Measurements from ENCODE around the gene SLC2A9. TPM values are rescaled to one million over a fixed set of nuclear protein-coding genes. Genes with fewer than 3 reads are reported as not detected.

The SLC2A9 gene
- total RNA-seq, 2 experiments from 2014 or later, result not detected

DNA sequence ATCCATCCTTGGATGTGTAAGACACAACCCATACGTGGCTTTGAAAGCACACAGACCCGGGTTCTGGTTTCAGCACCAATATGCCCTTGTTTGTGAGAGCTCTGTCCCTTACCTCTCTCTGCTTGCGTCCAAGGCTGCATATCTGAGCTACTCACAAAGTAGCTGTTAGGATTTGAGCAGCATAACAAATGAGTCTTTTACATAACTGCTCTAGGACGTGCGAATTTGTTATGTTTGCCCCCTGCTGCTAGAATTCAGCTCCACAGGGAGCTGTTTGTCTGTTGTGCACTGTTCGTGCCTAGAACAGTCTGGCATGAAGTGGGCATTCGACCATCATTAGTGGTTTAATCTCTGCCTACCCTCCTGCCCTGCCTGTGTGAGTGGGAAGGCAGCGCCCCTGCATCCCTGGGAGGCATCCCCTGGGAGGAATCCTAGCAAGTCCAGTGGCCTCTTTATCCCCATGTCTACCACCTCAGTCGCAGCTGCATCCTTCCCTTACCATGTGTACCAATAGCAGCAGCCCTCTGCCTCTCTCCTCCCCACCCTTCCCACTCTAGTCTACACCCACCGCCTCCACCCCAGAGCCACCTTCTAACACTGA is 42.1 kb downstream of the SLC2A9 start:
- H3K9me3 ChIP-seq (ENCODE audit: low read length), result no peaks in the 10 kb centered on the region
- no peak overlapping the region for H3K4me3 ChIP-seq (ENCODE audit: low read depth, low read length, poor library complexity, severe bottlenecking)
- no TSS peak for BruUV-seq (replicated peaks)
- H2AFZ ChIP-seq (ENCODE audit: low read length), result no peak overlapping the region
- TF ChIP-seq, protein P1, sequence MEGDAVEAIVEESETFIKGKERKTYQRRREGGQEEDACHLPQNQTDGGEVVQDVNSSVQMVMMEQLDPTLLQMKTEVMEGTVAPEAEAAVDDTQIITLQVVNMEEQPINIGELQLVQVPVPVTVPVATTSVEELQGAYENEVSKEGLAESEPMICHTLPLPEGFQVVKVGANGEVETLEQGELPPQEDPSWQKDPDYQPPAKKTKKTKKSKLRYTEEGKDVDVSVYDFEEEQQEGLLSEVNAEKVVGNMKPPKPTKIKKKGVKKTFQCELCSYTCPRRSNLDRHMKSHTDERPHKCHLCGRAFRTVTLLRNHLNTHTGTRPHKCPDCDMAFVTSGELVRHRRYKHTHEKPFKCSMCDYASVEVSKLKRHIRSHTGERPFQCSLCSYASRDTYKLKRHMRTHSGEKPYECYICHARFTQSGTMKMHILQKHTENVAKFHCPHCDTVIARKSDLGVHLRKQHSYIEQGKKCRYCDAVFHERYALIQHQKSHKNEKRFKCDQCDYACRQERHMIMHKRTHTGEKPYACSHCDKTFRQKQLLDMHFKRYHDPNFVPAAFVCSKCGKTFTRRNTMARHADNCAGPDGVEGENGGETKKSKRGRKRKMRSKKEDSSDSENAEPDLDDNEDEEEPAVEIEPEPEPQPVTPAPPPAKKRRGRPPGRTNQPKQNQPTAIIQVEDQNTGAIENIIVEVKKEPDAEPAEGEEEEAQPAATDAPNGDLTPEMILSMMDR (conservative IDR thresholded peaks at IDR 0.05; ENCODE audit: low read length), result no peak
- TF ChIP-seq EZH2phosphoT487 (IDR thresholded peaks at IDR 0.05; ENCODE audit: borderline replicate concordance, low read depth, low read length), result no peak
- ChIA-PET CTCF (ENCODE audit: unreplicated experiment) (no interaction called here), POLR2A (interaction anchor here (0.6 kb wide), 1 partner anchor 812 kb away, joined by 4 read pairs; no protein-coding TSS in a partner anchor)
- H3K4me1 ChIP-seq (ENCODE audit: insufficient read depth, low read length, poor library complexity, severe bottlenecking), result no peaks in the 10 kb centered on the region
- H3K36me3 ChIP-seq (ENCODE audit: insufficient read depth, low read length), result no peaks in the 10 kb centered on the region
- H3K79me2 ChIP-seq (ENCODE audit: insufficient read depth, low read depth, low read length), result no peaks in the 10 kb centered on the region
- intact Hi-C loops (cut with micrococcal nuclease; ENCODE audit: unreplicated experiment), result no loop called here
- no peak for DNase-seq (ENCODE audit: low spot score)
- no peaks in the 10 kb centered on the region for H3K9me2 ChIP-seq (ENCODE audit: insufficient read depth, low read length)
- no peak overlapping the region for H3K27ac ChIP-seq (ENCODE audit: low read depth, low read length, poor library complexity, severe bottlenecking)
- H3K4me2 ChIP-seq (ENCODE audit: low read length), result no peak overlapping the region
- H4K20me1 ChIP-seq (ENCODE audit: insufficient read depth, low read length), result no peaks in the 10 kb centered on the region

DNA sequence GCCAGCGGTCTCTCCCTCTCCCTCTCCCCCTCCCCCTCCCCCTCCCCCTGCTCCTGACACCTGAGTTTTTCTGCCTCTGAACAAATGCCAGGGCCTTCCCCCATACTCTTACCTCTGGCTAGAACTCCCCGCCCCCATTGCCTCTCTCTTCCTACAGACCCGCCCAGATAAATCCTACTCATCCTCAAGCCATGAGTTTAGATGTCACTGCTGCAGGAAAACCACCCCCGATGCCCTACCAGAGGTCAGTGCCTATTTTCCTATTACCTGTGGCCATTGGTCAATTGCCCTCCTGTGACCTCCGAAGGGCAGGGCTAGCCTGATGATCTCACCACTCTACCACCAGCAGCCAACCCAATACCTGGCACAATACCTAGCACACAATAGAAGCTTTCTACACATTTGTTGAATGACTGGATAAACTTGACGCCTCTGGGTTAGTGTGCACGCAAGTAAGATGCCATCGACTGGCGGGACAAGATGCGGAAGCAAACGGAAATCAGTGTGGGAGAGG is 43.7 kb downstream of the SLC2A9 start:
- ChIA-PET POLR2A (no interaction called here), CTCF (ENCODE audit: unreplicated experiment) (no interaction called here)
- no TSS peak for BruUV-seq (replicated peaks)
- Histone ChIP-seq H3K4me2 (ENCODE audit: low read length) (no peak overlapping the region), H3K9me2 (ENCODE audit: insufficient read depth, low read length) (no peaks in the 10 kb centered on the region), H3K4me1 (ENCODE audit: insufficient read depth, low read length, poor library complexity, severe bottlenecking) (no peaks in the 10 kb centered on the region), H2AFZ (ENCODE audit: low read length) (no peak overlapping the region), H4K20me1 (ENCODE audit: insufficient read depth, low read length) (no peaks in the 10 kb centered on the region), H3K36me3 (ENCODE audit: insufficient read depth, low read length) (no peaks in the 10 kb centered on the region), H3K27ac (ENCODE audit: low read depth, low read length, poor library complexity, severe bottlenecking) (no peak overlapping the region), H3K4me3 (ENCODE audit: low read depth, low read length, poor library complexity, severe bottlenecking) (no peak overlapping the region), H3K9me3 (ENCODE audit: low read length) (no peaks in the 10 kb centered on the region), H3K79me2 (ENCODE audit: insufficient read depth, low read depth, low read length) (no peaks in the 10 kb centered on the region)
- intact Hi-C loops (cut with micrococcal nuclease; ENCODE audit: unreplicated experiment), result no loop called here
- DNase-seq (ENCODE audit: low spot score), result no peak
- TF ChIP-seq EZH2phosphoT487 (IDR thresholded peaks at IDR 0.05; ENCODE audit: borderline replicate concordance, low read depth, low read length), result no peak
- TF ChIP-seq, protein P1 (conservative IDR thresholded peaks at IDR 0.05; ENCODE audit: low read length), result no peak

DNA sequence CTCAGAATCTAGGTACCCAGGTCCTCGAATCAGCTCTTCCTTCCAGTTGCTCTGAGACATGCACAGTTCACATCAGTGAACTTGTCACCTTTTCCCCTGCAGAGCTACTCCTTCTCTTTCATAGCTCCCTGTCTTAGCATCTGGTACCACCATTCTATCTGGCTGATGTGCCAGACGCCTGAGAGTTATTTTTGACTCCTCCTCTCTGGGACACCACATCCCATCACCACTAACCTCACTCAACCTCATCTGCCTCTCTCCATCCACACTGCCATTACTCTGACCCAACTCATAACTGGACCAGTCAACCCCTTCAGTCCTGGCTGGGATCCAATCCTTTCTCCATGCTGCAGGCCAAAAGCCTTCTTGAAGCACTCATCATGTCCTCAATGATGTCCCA is 44.5 kb downstream of the SLC2A9 start:
- Histone ChIP-seq H2AFZ (ENCODE audit: low read length) (no peak overlapping the region), H3K79me2 (ENCODE audit: insufficient read depth, low read depth, low read length) (no peaks in the 10 kb centered on the region), H3K36me3 (ENCODE audit: insufficient read depth, low read length) (no peaks in the 10 kb centered on the region), H3K4me2 (ENCODE audit: low read length) (no peak overlapping the region), H3K9me3 (ENCODE audit: low read length) (no peaks in the 10 kb centered on the region), H3K4me1 (ENCODE audit: insufficient read depth, low read length, poor library complexity, severe bottlenecking) (no peaks in the 10 kb centered on the region), H3K27ac (ENCODE audit: low read depth, low read length, poor library complexity, severe bottlenecking) (no peak overlapping the region), H4K20me1 (ENCODE audit: insufficient read depth, low read length) (no peaks in the 10 kb centered on the region), H3K9me2 (ENCODE audit: insufficient read depth, low read length) (no peaks in the 10 kb centered on the region), H3K4me3 (ENCODE audit: low read depth, low read length, poor library complexity, severe bottlenecking) (no peak overlapping the region)
- intact Hi-C loops (cut with micrococcal nuclease; ENCODE audit: unreplicated experiment), result no loop called here
- TF ChIP-seq, protein P1 (conservative IDR thresholded peaks at IDR 0.05; ENCODE audit: low read length), result no peak
- no peak for TF ChIP-seq EZH2phosphoT487 (IDR thresholded peaks at IDR 0.05; ENCODE audit: borderline replicate concordance, low read depth, low read length)
- CTCF ChIA-PET (ENCODE audit: unreplicated experiment), result no interaction called here
- POLR2A ChIA-PET, result no interaction called here
- no TSS peak for BruUV-seq (replicated peaks)
- DNase-seq (ENCODE audit: low spot score), result no peak

All from OCI-LY7 (cell line).